Frontal cortex (tissue), 4 donors: ENCODE data around the gene PLEKHA8. TPM values are rescaled to one million over a fixed set of nuclear protein-coding genes. Genes with fewer than 3 reads are reported as not detected.
"Not testable (repeated sequence)": the region's sequence is repeated elsewhere in the genome, so short reads cannot be mapped to it uniquely, and the experiment has no call there.

Source experiments
- DNase-seq, 2 donors: peaks; one replicate each; pipeline ENCODE4 v3.0.0; 2012; ENCODE audit warnings: low spot score in 2 of 2
- FAIRE-seq: peaks from 2 replicates; lab custom pipeline; 2012; peaks lifted over from hg19 to GRCh38; lab: Jason Lieb, UNC
- total RNA-seq: library from RNA; depleted of rRNA; stranded (reverse); fragments of >200 nt; gene quantifications from one replicate; pipeline ENCODE4 v1.2.3, GENCODE V29; 2014
- donor health status: control.
- donor health status: control.
- donor health status: control.

PLEKHA8 gene
- total RNA-seq, 1 donor from 2014 or later, result 30.6 TPM

DNA sequence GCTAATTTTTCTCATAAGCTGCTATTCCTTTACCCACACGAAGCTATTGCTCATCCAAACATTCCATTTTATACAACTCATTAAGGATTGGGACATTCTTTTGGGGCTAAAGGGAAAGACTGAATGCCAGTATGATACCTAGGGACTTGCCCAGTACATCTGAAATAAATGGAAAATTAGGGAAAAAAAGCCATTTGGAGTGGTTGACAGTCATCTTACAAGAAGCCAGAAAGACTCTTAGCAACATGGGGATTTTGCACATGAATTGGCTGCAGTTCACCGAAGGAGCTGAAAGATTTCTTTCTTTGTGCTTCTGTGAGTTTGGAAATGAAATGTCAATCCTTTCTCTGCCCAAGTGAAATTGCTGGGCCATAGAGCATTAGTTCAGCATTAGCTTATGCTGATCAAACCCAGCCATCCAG lies 63.3 kb downstream of the PLEKHA8 start:
- DNase-seq, result no peak
- no peak for FAIRE-seq

DNA sequence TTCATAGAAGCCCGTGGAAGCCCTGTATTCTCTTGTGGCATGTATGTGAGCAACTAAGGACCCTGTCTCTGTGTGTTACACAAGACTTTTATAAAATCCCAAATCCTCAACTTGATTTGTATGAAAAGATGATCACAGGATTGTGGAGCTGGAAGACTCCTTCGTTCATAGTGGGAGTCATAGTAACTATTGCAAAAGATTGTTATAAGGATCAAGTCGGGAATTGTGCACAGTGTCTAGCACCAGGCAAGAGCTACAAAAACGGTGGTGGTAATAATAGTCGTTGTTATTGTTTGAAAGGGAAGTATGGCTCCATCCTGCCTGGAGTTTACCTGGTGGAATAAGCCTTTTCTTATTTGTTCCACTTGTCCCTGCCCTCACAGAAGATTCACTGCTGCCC lies 63.8 kb downstream of the PLEKHA8 start:
- no peak for FAIRE-seq
- DNase-seq, result no peak

DNA sequence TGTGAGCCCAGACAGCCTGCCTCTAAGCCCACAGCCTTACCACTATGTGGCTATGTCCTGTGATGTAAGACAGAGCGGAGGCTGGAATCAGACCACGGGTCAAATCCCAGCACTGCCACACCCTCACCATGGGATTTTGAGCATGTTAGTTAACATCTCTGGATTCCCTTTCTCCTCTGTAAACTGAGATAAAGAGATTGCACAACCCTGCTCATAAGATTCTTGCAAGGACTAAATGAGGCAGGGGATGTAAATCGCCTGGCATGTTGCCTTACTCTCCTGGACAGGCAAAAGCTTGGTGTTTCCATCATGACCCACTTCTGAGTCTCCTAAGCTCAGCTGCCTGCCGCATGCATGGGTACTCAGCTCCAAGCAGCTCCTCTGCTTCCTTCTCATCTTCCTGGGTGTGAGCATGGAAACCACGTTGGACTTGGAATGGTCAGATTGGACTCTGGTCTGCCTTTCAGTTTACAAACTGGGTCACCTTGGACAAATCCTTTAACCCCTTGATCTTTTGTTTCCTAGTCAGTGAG lies 65.3 kb downstream of the PLEKHA8 start:
- no peak for DNase-seq

DNA sequence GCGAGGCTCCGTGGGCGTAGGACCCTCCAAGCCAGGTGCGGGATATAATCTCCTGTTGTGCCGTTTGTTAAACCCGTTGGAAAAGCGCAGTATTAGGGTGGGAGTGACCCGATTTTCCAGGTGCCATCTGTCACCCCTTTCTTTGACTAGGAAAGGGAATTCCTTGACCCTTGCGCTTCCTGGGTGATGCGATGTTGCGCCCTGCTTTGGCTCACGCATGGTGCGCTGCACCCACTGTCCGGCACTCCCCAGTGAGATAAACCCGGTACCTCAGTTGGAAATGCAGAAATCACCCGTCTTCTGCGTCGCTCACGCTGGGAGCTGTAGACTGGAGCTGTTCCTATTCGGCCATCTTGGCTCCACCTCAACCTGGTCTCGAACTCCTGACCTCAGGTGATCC lies 70.4 kb downstream of the PLEKHA8 start:
- not testable (repeated sequence) for DNase-seq, FAIRE-seq

More for the DNA sequence above, 65.3 kb downstream of the PLEKHA8 start:
- no peak for FAIRE-seq

DNA sequence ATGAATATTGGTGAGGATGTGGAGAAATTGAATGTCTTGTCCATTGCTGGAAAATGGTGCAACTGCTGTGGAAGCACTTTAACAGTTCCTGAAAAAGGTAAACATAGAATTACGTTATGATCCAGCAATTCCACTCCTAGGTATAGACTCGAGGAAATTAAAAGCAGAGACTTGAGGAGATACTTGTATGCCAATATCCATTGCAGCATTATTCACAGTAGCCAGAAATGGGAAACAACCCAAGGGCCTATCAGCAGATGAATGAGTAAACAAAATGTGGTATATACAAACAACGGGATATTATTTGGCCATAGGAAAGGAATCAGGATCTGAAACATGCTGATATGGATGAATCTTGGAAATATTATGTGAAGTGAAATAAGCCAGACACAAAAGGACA lies 74.1 kb downstream of the PLEKHA8 start:
- DNase-seq (no peak), FAIRE-seq (no peak)

DNA sequence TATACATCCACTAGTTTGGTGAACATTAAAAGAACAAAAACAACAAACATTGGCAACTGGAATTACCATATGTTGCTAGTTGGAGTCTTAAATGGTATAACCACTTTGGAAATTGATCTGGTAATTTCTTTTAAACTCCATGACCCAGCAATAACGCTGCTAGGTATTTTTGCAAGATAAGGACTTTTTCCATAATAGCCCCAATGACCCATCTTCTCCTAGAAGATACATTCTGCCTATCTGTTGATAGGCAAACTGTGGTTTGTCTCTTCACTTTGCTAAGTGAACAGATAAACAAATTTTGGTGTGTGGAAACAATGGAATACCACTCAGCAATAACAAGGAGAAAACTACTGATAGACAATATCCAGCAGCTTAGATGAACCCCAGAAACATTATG lies 75.9 kb downstream of the PLEKHA8 start:
- FAIRE-seq, result no peak
- no peak for DNase-seq

DNA sequence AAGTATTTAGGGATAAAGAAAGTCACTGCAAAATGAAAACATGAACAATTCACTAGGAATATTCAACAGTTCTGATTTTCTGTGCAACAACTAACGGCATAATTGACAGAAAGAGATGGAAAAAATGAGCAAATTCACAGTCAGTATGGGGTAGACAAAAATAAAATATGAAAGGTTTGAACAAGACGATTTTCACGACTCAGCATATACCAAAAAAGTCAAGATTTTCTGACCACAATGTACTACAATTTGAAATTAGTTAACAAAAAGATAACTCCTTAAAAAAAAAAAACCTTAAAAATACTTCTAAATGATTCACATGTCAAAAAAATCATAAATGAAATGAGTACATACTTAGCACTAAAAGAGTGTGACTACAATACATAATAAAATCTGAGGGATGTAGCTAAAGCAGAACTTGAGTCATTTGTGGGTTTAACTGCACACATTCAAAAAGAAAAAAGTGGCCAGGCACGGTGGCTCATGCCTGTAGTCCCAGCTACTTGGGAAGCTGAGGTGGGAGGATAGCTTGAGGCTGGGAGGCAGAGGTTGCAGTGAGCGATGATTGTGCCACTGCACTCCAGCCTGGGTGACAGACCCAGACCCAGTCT lies 84.0 kb downstream of the PLEKHA8 start:
- FAIRE-seq, result no peak

DNA sequence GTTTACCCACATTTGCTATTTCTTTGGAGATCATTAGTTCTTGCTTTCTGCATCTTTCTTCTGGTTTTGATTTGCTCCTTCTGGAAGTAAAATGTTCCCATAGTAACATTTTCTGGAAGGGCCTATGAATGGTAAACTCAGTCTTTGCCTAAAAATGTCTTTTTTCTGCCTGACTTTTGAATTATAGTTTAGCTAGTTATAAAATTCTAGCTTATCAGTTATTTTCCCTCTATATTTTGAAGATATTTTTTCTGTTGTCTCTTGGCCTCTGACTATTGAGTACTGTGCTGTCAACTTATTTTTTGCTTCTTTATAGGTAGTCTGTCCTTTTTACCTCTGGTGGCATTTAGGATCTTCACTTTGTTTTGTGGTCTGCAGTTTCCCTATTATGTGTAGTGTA lies 84.9 kb downstream of the PLEKHA8 start:
- FAIRE-seq (no peak), DNase-seq (no peak)

More for the DNA sequence above, 84.0 kb downstream of the PLEKHA8 start:
- DNase-seq, result no peak

DNA sequence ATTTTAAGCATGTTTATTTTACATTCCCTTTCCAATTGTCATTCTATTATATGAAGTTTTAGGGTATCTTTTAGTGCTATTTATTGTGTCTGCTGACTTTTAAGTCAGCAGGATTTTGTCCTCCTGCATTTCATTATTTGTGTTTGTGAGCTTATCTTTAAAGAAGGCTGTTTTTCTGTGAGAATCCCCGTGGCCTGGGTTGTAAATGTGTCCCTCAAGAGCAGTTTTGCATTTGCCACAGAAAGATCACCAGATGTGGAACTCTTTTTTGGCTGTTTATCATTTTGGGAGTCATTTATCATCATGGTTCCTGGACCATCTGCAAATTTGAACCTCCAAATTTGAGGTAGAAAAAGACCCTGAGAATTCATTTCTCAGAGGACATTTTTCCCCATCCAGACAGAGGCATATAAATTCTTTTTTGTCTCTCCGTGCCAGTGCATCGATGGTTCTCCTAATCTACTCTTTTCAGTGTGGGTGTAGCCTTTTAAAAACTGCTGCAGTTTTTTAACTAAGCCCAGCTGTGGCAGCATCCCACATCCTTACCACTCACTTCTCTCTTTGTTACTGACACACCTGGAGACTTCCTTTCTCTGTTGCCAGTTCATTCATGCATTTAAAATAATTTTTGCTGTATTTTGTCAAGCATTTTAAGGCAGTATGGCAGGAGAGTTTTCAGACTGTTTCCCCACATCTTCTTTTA lies 86.5 kb downstream of the PLEKHA8 start:
- no peak for FAIRE-seq
- DNase-seq, result no peak

DNA sequence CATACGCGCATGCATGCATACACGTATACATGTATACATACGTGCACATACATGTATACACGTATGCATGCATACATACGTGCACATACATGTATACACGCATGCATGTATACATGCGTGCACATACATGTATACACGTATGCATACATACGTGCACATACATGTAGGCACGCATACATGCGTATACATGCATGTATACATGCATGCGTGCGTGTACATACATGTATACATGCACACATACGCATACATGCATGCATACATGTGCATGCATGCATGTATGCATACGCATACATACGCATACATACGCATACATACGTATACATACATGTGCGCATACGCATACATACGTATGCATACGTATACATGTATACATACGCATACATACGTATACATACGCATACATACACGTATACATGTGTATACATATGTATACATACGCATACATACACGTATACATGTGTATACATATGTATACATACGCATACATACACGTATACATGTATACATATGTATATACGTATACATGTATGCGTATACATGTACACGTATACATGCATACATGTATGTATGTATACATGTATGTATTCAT lies 87.6 kb downstream of the PLEKHA8 start:
- DNase-seq, result no peak
- FAIRE-seq, result no peak

DNA sequence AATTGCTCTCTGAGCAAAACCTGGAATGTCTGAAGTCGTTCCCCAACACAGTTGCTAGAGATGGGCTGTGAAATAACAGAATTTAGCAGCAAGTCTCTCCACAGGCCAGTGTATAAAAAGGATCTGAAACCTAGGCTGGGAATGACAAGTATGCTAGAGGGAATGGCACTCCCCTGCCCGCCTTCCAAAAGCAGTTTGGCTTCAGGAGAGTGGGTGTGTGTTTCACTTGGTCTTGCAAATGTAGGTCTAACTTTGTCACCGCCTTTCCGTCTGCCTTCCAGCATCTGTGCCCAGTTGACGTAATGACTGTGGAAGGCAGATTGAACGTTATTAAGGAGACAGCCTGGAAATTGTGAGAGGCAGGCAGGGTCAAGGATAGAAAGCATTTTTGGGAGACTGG lies 88.6 kb downstream of the PLEKHA8 start:
- no peak for FAIRE-seq
- DNase-seq, result no peak

DNA sequence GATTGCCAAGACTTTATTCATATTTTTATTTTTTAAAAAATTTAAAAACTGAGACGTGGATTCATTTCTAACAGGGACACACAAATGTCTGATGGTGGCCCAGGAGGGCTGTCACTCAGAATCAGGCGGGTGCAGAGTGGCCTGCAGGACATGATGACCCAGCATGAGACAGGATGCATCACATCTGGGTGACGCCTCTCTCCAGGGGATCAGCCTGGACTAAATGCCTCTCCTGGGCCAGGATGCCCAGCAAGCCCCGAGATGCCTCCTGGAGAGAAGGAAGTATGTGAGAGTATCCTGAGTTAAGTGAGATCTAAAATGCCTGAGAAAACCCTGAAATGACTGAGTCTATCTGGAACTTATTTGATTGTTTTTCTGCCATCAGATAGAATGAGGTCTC lies 89.7 kb downstream of the PLEKHA8 start:
- DNase-seq (no peak), FAIRE-seq (no peak)

DNA sequence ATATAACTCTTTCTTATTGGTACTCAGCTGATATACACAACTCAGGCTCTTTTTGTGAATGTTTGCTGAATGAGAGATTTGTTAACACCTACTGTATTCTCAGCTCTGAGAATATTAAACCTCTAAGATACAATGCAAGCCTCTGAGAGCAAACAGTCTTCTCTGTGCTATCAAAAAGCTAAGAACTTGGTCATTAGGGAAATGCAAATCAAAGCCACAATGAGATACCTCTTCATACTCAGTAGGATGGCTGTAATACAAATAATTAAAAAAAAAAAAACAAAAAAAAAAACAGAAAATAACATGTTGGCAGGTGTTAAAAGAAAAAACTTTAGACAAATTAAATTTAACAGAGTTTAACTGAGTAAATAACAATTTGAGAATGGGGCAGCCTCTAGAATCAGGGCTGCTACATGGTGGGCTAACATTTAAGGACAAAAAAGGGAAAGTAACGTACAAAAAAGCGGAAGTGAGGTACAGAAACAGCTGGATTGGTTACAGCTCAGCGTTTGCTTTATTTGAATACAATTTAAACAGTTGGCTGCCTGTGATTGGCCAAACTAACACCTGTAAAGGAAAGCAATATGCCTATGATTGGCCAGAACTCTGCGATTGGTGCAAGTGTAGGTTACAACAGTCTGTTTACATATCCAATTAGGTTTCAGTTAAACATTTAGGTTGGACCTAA lies 91.8 kb downstream of the PLEKHA8 start:
- FAIRE-seq, result no peak
- DNase-seq, result no peak

DNA sequence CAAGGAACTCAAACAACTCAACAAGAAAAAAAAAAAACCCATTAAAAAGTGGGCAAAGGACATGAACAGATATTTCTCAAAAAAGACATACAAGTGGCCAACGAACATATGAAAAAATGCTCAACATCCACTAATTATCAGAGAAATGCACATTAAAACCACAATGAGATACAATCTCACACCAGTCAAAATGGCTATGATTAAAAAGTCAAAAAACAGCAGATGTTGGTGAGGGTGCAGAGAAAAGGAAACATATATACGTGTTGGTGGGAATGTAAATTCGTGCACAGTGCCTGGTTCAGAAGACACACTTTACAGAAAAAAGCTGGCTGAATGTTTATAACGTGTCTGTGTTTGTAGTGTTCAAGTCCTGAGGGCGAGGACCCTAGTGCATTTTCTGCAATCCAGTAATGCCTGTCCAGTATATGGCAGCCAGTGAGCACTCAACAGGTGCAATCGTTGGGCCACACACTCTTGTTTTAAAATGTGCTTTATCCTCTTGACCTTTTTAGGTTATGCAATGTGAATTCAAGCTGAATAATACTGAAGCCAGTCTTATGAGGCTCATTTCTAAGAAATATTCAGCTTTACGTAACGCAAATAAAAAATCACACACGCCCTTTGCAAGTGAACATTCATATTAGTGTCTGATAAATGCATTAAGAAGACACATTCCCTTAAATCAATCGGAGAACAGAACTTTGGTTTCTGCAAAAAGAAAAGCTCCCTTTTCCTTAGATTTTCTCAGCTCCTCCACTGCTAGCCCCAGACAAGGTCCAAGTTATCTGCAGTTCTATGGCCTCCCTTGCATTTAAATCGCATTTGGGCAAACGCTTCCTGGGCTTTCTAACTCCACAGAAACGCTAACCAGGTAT lies 105.8 kb downstream of the PLEKHA8 start:
- FAIRE-seq (no peak), DNase-seq (peak in 1 of 2 donors; percentile 23)

DNA sequence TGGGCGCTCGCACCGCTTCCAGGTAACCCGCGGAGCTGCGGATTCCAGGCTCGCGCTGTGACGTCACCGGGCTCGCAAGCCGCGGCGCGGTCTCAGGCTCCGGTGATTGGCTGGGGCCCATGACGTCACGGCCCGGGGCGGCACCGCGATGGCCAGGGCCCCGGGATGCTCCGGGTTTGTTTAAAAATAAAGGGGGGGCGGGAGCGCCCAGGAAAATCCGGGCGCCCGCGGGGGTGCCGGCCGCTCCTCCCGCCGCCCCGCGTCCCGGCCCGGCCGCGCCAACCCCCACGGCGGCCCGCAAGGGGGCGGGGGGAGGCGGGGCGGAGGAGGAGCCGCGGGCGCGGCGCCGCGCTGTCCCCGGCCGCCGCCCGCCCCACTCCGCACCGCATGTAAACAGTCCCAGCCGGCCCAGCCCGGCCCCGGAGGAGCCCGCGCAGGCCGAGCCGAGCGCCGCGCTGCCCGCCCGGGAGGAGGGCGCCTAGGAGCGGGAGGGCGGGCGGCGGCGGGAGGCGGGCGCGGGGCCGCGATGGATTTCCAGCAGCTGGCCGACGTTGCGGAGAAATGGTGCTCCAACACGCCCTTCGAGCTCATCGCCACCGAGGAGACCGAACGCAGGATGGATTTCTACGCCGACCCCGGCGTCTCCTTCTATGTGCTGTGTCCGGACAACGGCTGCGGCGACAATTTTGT lies 106.5 kb downstream of the PLEKHA8 start, which contains the start of gene MTURN:
MTURN (plus strand) TSS at position 376 of the 690 bp plus-strand sequence; CDS start at position 527, 151 bp downstream.
- DNase-seq, result peak; percentile 95 to 96
- no peak for FAIRE-seq

DNA sequence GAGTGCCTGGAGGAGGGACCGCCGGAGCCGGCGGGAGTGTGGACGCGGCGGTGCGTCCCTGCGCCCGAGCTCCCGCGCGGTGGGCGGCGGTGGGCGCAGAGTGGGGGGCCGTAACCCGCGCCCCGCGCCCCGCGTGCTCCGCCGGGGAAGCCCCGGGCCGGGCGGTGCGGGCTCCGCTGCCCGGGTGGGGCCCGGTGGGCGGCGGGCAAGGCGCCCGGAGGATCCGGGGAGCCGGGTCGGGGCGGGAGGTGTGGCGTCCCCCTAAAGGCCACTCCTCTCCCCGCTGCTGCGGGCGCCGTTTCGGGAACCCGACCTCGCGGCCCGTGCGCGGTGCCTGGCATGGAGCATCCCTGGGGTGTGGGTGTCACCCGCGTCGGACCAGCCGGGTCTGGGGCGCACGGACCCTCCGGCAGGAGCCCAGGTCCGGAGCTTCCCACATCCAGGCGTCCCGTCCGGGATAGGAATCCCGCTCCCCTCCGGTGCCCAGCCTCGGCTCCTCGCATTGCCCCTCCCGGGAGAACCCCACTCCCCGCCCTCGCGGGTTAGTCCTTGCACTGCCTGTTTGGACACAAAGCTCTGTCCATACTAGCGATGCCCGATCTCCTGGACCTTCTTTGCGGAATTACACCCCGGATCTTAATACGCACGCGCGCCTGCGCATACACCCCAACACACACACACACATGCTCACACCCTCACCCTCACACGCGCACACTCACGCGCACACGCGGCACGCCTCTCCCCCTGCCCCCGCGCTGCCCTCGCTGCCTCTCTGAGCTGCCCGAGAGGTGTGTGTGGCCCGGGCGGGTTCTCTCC lies 107.3 kb downstream of the PLEKHA8 start:
- FAIRE-seq (no peak), DNase-seq (peak; percentile 74 to 79)

DNA sequence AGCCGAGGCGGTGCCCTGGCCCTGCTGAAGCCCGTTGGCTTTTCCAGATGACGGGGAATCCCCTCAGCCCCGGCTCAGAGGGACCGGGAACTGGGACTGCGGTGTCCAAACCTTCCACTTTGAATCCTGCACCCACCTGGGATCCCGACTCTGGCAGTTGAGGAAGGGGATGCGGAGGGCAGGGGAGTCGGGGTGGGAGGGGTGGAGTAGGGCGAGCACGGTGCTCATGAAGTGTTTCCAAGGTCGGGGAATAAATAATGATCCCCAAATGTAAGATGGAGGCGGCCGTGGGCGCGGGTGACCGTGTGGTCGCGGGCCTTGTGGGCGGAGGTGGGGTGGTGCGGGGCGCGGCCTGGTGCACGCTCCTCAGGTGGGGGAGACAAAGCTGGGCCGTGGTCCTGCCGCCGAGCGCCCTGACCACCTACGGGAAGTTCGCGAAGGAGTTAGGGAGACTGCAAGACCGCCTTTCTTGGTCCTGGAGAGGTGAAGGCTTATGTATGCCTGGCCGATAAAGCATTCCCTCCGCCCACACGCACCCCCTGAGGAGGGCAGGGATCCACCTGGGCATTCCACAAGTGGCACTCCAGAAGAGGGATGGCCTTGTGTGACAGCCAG lies 108.0 kb downstream of the PLEKHA8 start:
- DNase-seq (no peak), FAIRE-seq (no peak)
